GM18508 (cell line): Measurements from ENCODE around the gene HS3ST5.

ENCODE experiments used
- ATAC-seq: cut with Tn5 transposase; IDR thresholded peaks from one replicate; pipeline ENCODE4 v1.9.1; 2021; ENCODE audit warnings: moderate number of reproducible peaks; ENCODE audit not compliant: insufficient read depth, unreplicated experiment

HS3ST5 gene

DNA sequence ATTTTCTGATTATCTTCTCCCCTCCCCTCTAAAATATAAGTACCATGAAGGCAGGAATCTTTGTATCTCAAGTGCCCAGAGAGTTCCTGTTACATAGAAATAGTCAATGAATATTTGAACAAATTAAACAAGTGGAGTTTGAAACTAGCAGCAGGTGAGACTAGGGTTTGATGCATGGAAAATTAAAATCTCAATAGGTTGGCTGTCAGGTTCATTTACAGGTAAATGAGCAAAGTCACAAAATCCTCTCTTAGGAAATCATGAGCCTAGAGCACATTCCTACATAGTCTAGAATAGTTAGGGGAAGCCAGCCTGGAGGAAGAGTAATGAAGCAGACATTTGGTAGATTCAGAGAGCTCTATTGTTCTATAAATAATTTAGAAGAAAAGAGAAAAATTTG is 140.4 kb downstream of the HS3ST5 start:
- no peak for ATAC-seq

DNA sequence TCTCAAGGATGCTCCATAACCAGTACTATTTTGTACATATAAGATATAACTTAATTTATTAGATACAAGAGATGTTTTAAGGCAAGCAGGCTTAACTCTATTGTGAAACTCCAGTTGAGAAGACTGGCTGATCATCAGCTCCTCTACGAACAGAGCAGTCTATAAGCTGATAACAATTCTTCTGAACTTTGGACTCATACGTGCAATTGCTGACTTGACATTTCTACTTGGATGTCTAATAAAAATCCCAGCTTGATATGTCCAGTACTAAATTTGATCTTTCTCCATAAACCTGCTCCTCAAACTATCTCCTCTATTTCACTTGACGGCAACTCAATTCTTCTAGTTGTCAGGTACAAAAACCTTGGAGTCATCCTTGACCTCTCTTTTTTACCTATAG is 141.9 kb downstream of the HS3ST5 start:
- no peak for ATAC-seq

DNA sequence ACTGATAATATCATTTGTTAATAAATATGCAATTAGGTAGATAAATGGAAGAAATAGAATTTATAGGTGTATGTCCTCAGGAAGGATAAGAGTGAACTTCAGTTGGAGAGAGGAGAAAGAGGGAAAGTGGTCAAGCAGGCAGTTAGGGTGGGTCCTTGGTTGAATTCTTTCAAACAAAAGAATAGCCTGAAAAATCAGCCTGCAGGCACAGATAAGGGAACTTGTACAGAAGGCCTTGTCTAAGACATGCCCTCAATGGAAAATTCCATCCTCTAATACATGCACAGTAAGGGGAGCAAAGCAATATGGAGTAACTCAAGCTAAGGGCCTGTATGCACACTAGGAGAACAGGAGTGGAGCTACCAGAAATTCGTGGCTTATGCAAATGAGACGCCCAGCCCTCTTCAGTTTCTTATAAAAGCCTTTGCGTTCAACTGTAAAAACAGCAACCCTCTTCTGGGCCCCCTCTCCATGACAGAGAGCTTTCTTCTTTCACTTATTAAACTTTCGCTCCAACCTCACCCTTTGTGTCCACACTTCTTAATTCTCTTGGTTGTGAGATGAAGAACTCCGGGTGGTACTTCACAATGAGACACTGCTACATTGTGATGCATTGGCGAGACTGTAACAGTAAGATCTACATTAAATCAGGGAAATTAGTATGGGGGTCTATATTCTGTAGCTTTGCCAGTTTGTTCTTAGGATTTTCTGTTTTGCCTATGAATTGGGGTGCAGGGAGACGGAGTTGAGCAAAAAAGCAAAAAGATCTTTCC is 147.0 kb downstream of the HS3ST5 start:
- no peak for ATAC-seq

GRCh38 chr6:114195027-114195365 is 147.8 kb downstream of the HS3ST5 start:
- no peak for ATAC-seq

DNA sequence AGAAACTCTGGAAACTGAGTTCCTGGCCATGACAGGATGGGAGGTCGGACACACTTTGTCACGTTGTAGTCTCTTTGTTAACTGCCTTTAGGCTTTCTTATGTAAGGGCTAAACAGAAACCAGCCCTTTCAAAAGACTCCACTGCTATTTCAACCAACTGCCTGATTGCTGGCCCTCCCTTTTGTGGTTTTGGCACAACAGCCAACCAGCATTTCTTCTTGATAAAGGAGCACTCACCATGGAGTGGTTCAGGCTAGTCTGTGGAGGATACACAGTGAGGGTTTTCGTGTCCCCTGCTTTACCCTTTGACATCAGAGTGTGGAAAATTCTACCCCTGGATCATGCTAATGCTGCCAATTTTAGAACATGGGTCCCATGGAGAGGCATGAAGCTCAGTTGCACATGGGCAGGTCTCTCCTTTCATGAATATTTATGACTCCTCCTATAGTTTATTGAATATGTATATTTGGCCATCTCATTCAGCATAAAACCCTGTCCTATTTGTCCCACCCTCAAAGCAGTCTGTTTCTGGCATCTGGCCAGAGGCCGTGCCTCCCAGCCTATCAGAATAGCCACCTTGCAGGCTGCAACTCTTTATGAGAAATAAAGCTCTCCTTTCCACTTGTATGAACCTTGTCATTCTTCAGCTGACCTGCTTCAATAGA is 148.3 kb downstream of the HS3ST5 start:
- ATAC-seq, result no peak

DNA sequence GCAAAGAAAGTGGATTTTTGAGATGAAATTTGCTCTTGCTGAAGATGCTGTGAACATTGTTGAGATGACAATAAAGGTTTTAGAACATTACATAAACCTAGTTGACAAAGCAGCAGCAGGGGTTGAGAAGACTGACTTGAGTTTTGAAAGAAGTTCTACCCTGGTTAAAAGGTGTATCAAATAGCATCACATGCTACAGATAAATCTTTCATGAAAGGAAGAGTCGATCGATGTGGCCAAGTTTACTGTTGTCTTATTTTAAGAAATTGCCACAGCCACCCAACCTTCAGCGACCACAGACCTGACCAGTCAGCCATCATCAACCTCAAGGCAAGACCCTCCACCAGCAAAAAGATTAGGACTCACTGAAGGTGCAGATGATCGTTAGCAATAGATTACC is 155.3 kb downstream of the HS3ST5 start:
- no peak for ATAC-seq

GRCh38 chr6:114181664-114182063 is 161.2 kb downstream of the HS3ST5 start:
- ATAC-seq, result no peak

DNA sequence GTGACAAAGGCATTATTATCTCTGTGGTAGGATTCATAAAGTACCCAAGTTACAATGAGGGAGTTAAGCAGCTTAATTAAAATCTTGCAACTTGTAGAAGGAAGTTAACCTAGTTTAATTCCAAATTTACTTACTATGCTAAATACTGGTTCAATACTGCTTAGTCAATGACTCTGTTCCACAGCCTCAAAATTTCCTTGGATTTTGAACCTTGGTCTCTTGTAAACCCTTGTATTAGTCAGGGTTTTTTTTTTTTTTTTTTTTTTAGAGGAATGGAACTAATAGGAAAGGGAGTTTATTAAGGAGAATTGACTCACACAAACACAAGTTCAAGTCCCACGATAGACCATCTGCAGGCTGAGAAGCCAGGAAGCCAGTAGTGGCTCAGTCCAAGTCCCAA is 163.4 kb downstream of the HS3ST5 start:
- ATAC-seq, result no peak

DNA sequence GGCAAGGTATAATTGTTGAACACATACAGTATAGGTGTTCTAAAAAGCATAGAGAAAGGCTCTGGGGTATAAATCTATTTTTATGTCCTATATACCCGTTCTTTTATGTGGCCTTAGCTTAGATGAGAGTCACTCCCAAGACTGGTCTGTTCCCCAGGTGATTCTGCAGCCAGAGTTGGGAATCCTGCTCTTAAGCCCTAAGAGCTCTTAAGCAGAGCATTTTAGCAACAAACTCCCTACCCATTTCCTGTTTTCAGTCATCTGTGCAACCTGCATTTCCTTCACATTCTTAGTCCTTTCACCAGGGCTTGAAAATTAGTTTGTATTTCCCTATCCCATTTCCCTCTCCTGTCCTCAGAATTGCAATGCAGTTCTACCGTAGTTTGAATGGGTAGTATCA is 166.1 kb downstream of the HS3ST5 start:
- ATAC-seq, result no peak

- ATAC-seq, result no peak
Measured at GRCh38 chr6:114172576-114173260, 170.1 kb downstream of the HS3ST5 start.

GRCh38 chr6:114171473-114171872 is 171.3 kb downstream of the HS3ST5 start:
- no peak for ATAC-seq

DNA sequence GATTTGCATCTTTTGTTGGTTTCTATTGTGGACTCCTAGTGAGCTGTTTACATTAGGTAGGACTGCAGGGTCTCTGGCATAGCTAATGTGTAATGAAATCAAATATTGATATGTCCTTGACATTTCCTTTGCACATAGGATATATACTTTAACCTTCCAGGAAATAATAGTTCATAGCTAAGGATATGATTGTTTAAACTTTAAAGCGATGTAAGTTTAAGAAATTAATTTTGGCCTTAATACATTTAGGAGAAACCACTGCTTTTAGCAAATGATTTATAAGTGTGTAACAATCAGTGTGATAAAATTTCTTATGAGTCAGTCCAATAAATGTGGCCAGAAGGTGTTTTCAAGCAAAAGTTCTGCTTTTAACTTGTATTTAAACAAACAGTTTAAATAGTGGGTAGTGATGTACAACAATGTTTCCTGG is 171.8 kb downstream of the HS3ST5 start:
- no peak for ATAC-seq

DNA sequence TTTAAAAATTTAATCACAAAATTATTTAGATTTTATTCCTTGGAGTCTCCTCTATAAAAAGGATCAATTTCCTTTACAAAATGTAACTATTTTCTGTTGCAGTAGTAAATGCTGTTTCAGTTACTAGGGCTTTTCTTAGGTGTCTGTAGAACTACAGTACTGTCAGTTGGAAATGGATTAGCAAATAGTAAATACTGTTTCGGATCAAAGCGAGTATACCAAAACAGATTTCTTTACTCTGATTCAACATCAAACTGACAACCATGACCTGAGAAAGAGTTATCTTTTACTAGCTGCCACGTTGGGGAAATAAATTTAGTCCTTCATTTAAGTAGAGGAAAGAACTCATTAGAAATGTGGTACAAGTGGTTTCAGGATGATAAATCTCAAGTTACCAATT is 172.5 kb downstream of the HS3ST5 start:
- ATAC-seq, result no peak

- ATAC-seq, result no peak
Measured at GRCh38 chr6:114169763-114170162, 173.1 kb downstream of the HS3ST5 start.

- ATAC-seq, result no peak
Measured at GRCh38 chr6:114167583-114168576, 174.9 kb downstream of the HS3ST5 start.

- ATAC-seq, result no peak
Measured at GRCh38 chr6:114164207-114164606, 178.6 kb downstream of the HS3ST5 start.

DNA sequence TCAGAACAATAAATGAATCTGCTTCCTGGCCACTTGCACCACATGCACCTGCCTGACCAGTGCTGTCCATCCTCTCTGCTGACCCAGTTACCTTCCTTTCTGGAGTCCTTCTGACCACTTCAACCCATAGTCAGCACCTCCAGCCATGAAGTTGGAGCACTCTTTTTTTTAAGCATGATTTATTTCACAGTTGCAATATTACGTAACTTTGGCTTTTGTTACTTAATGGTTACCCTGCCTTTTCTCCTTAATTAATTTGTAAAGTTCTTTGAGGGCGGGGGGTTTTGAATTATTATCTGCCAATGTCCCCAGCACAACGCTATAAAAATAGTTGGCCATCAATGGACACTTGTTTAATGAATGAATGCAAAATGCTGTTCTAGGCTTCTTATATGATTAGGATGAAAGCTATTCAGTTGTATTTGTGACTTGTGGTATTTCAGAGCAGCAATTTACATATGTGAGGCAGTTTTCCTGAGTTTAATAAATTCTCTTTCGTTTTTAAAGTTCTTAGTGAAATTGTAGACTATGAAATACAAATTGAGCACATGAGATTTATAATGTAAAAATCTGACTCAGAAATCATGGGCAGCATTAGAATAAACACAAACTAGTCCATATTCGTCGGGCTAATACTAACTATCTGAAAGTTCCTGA is 180.0 kb downstream of the HS3ST5 start:
- no peak for ATAC-seq

DNA sequence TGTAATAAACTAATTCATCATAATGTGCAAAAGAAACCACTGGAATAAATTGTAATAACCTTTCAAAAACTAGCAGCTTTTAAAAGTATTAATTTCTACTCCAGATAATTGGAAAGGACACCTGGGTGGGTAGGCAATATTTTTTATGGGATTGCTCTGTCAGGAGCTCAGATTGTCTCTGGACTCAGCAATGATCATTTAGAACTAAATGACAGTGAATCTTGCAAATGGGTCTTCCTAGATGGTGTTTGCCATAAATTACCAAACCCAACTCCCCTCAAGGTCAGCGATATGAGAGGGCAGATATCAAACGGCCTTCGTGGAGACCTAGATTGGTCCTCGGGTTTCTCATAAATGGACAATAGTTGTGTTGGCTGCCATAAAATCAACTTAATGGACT is 181.9 kb downstream of the HS3ST5 start:
- ATAC-seq, result no peak

DNA sequence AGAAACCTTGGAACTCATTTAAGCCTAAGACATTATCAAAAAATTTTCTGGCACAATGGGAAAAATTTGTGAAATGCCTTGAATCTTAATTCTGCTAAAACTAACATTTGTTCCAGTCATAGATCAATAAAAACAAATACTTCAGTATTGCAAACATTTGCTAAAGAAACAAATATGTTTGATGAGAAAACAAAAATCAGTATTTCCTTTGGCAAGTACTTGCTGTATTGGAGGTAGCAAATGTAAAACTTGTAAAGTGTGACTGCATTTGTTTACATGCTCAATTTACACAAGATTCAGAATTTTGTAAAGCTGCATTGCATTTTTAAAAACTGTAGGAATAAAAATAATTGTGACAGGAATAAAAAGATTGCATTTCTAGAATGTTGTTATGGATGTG is 183.1 kb downstream of the HS3ST5 start:
- no peak for ATAC-seq
